GM21526 (cell line): ENCODE data around the gene KLHL30.

Source experiments
- ATAC-seq: cut with Tn5 transposase; IDR thresholded peaks from one replicate; pipeline ENCODE4 v1.9.1; 2021; ENCODE audit warnings: moderate library complexity; ENCODE audit not compliant: unreplicated experiment, low FRiP score

KLHL30 gene

GRCh38 chr2:238117199-238118154 lies 21.0 kb upstream of the KLHL30 start:
- no peak for ATAC-seq

- no peak for ATAC-seq
Measured at GRCh38 chr2:238119756-238120462, 18.6 kb upstream of the KLHL30 start.

- ATAC-seq = no peak
Measured at GRCh38 chr2:238120463-238121298, 17.8 kb upstream of the KLHL30 start.

- ATAC-seq = no peak
Measured at GRCh38 chr2:238121511-238122286, 16.8 kb upstream of the KLHL30 start.

- ATAC-seq = no peak
Measured at GRCh38 chr2:238122287-238123217, 15.9 kb upstream of the KLHL30 start.

- no peak for ATAC-seq
Measured at GRCh38 chr2:238123218-238123971, 15.1 kb upstream of the KLHL30 start.

GRCh38 chr2:238123991-238124470 lies 14.4 kb upstream of the KLHL30 start:
- no peak for ATAC-seq

- no peak for ATAC-seq
Measured at GRCh38 chr2:238124488-238125126, 13.9 kb upstream of the KLHL30 start.

GRCh38 chr2:238125127-238125885 lies 13.2 kb upstream of the KLHL30 start:
- ATAC-seq = no peak

- ATAC-seq = no peak
Measured at GRCh38 chr2:238126338-238126737, 12.1 kb upstream of the KLHL30 start.

GRCh38 chr2:238126775-238127164 lies 11.7 kb upstream of the KLHL30 start:
- ATAC-seq = no peak

- no peak for ATAC-seq
Measured at GRCh38 chr2:238127165-238128060, 11.1 kb upstream of the KLHL30 start.

- ATAC-seq = no peak
Measured at GRCh38 chr2:238128061-238128440, 10.4 kb upstream of the KLHL30 start.

- ATAC-seq = no peak
Measured at GRCh38 chr2:238128534-238129001, 9.9 kb upstream of the KLHL30 start.

GRCh38 chr2:238129166-238130010 lies 9.1 kb upstream of the KLHL30 start:
- ATAC-seq = no peak
